ENCODE measurements around the gene PAPPA. TPM values are rescaled to one million over a fixed set of nuclear protein-coding genes. Genes with fewer than 3 reads are reported as not detected.

The PAPPA gene
- total RNA-seq, 1 donor from 2014 or later, result 0.69 TPM

GRCh38 chr9:116434314-116434713, 280.7 kb downstream of the PAPPA start:
- TF ChIP-seq CTCF (IDR thresholded peaks at IDR 0.05; ENCODE audit: borderline replicate concordance), result no peak
- no peak overlapping the region for H3K4me3 ChIP-seq
- H3K27ac ChIP-seq (replicated peaks), result no peak overlapping the region
- H3K27me3 ChIP-seq (ENCODE audit: low read depth), result no peaks in the 10 kb centered on the region
- peaks cover 7% of the 10 kb centered on the region for H3K4me1 ChIP-seq
- H3K36me3 ChIP-seq, result peaks cover under 1% of the 10 kb centered on the region
- H3K9me3 ChIP-seq (replicated peaks), result no peaks in the 10 kb centered on the region
- DNase-seq, result no peak
- intact Hi-C loops (cut with micrococcal nuclease), result no loop called here

GRCh38 chr9:116435706-116436105, 282.1 kb downstream of the PAPPA start:
- DNase-seq, result no peak
- Histone ChIP-seq H3K36me3 (peaks cover 13% of the 10 kb centered on the region), H3K4me1 (peaks cover 7% of the 10 kb centered on the region), H3K27ac (replicated peaks) (no peak overlapping the region), H3K9me3 (replicated peaks) (no peaks in the 10 kb centered on the region), H3K27me3 (ENCODE audit: low read depth) (no peaks in the 10 kb centered on the region), H3K4me3 (no peak overlapping the region)
- no peak for TF ChIP-seq CTCF (IDR thresholded peaks at IDR 0.05; ENCODE audit: borderline replicate concordance)
- intact Hi-C loops (cut with micrococcal nuclease), result no loop called here

GRCh38 chr9:116436121-116436520, 282.5 kb downstream of the PAPPA start:
- Histone ChIP-seq H3K27me3 (ENCODE audit: low read depth) (no peaks in the 10 kb centered on the region), H3K9me3 (replicated peaks) (no peaks in the 10 kb centered on the region), H3K4me3 (no peak overlapping the region), H3K36me3 (peaks cover 17% of the 10 kb centered on the region), H3K27ac (replicated peaks) (no peak overlapping the region), H3K4me1 (peaks cover 7% of the 10 kb centered on the region)
- no peak for DNase-seq
- intact Hi-C loops (cut with micrococcal nuclease), result no loop called here
- TF ChIP-seq CTCF (IDR thresholded peaks at IDR 0.05; ENCODE audit: borderline replicate concordance), result no peak

GRCh38 chr9:116437411-116438370, 284.1 kb downstream of the PAPPA start:
- peaks cover 27% of the 10 kb centered on the region for H3K36me3 ChIP-seq
- intact Hi-C loops (cut with micrococcal nuclease), result no loop called here
- DNase-seq, result no peak
- no peaks in the 10 kb centered on the region for H3K27me3 ChIP-seq (ENCODE audit: low read depth)
- no peaks in the 10 kb centered on the region for H3K9me3 ChIP-seq (replicated peaks)
- no peak overlapping the region for H3K4me3 ChIP-seq
- no peak for TF ChIP-seq CTCF (IDR thresholded peaks at IDR 0.05; ENCODE audit: borderline replicate concordance)
- H3K4me1 ChIP-seq, result peaks cover 7% of the 10 kb centered on the region
- H3K27ac ChIP-seq (replicated peaks), result no peak overlapping the region

GRCh38 chr9:116442528-116442927, 288.9 kb downstream of the PAPPA start:
- H3K27me3 ChIP-seq (ENCODE audit: low read depth), result no peaks in the 10 kb centered on the region
- intact Hi-C loops (cut with micrococcal nuclease), result no loop called here
- DNase-seq, result no peak
- no peak overlapping the region for H3K27ac ChIP-seq (replicated peaks)
- H3K36me3 ChIP-seq, result peaks cover 27% of the 10 kb centered on the region
- no peaks in the 10 kb centered on the region for H3K4me1 ChIP-seq
- H3K4me3 ChIP-seq, result no peak overlapping the region
- no peaks in the 10 kb centered on the region for H3K9me3 ChIP-seq (replicated peaks)
- no peak for TF ChIP-seq CTCF (IDR thresholded peaks at IDR 0.05; ENCODE audit: borderline replicate concordance)

All from left ventricle myocardium inferior (tissue), 1 donor.